ENCODE data around the gene PGAM2.

Gene PGAM2

GRCh38 chr7:44063894-44064651 is 1.3 kb downstream of the PGAM2 start:
- DNase-seq: no peak

GRCh38 chr7:44063547-44063893 is 1.8 kb downstream of the PGAM2 start:
- no peak for DNase-seq

- no peak for DNase-seq
Observed at GRCh38 chr7:44062903-44063295, 2.5 kb downstream of the PGAM2 start.

- no peak for DNase-seq
Observed at GRCh38 chr7:44062180-44062902, 3.0 kb downstream of the PGAM2 start.

GRCh38 chr7:44061645-44062179 is 3.7 kb downstream of the PGAM2 start:
- DNase-seq: no peak

GRCh38 chr7:44060948-44061644 is 4.3 kb downstream of the PGAM2 start:
- no peak for DNase-seq

- DNase-seq: no peak
Observed at GRCh38 chr7:44060091-44060947, 5.0 kb downstream of the PGAM2 start.

- DNase-seq: no peak
Observed at GRCh38 chr7:44059219-44060090, 5.9 kb downstream of the PGAM2 start.

GRCh38 chr7:44058759-44059218 is 6.6 kb downstream of the PGAM2 start:
- DNase-seq: no peak

GRCh38 chr7:44057849-44058758 is 7.3 kb downstream of the PGAM2 start:
- no peak for DNase-seq

- no peak for DNase-seq
Observed at GRCh38 chr7:44057181-44057848, 8.1 kb downstream of the PGAM2 start.

GRCh38 chr7:44056681-44057080 is 8.7 kb downstream of the PGAM2 start:
- no peak for DNase-seq

- no peak for DNase-seq
Observed at GRCh38 chr7:44052771-44053365, 12.5 kb downstream of the PGAM2 start.

GRCh38 chr7:44051611-44052220 is 13.7 kb downstream of the PGAM2 start:
- DNase-seq: no peak

GRCh38 chr7:44050915-44051560 is 14.3 kb downstream of the PGAM2 start:
- DNase-seq: no peak

GRCh38 chr7:44050121-44050914 is 15.0 kb downstream of the PGAM2 start:
- DNase-seq: no peak

- DNase-seq: no peak
Observed at GRCh38 chr7:44048031-44048795, 17.2 kb downstream of the PGAM2 start.
